ENCODE results near the gene CTAGE9.

Gene CTAGE9

DNA sequence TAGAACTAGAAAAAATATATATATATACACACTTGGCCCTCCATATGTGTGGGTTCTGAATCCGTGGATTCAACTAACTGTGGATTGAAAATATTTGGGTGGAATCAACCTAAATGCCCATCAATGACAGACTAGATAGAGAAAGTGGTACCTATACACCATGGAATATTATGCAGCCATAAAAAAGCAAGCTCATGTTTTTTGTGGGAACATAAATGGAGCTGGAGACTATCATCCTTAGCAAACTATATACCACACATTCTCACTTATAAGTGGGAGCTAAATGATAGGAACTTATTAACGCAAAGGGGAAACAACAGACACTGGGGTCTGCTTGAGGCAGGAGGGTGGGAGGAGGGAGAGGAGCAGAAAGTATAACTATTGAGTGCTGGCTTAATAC lies 37.6 kb downstream of the CTAGE9 start (continued):
- TF ChIP-seq TCF4 (CRISPR knock-in tag; IDR thresholded peaks at IDR 0.05; ENCODE audit: borderline replicate concordance), result no peak
- no peak for TF ChIP-seq GLIS3 (CRISPR knock-in tag; IDR thresholded peaks at IDR 0.05)
- TF ChIP-seq PPARA (CRISPR knock-in tag; IDR thresholded peaks at IDR 0.05; ENCODE audit: borderline replicate concordance), result no peak
- no peak for TF ChIP-seq RARB (CRISPR knock-in tag; IDR thresholded peaks at IDR 0.05)
- TF ChIP-seq CSDC2 (CRISPR knock-in tag; IDR thresholded peaks at IDR 0.05), result no peak

DNA sequence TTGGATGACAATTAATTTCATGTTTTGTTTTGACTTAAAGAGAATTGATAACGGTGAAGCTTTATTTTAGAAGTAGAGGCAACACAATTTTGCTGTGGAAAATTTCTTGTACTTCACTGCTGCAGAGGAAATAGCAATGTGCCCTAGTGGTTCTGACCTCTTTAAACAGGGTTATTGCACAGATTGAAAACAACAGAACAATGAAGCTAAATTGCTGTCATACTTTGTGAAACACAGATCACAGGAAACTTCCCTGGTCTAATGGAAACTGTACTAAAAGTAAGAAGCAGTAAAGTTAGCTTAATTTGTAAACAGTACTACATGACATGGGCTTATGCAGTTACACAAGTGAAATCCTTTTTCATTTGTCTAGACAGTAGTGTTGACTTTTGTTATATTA lies 40.9 kb downstream of the CTAGE9 start:
- TF ChIP-seq OSR1 (CRISPR knock-in tag; IDR thresholded peaks at IDR 0.05), result no peak
- no peak for TF ChIP-seq ARNTL (CRISPR knock-in tag; IDR thresholded peaks at IDR 0.05; ENCODE audit: borderline replicate concordance, low read depth)
- TF ChIP-seq, protein P1, sequence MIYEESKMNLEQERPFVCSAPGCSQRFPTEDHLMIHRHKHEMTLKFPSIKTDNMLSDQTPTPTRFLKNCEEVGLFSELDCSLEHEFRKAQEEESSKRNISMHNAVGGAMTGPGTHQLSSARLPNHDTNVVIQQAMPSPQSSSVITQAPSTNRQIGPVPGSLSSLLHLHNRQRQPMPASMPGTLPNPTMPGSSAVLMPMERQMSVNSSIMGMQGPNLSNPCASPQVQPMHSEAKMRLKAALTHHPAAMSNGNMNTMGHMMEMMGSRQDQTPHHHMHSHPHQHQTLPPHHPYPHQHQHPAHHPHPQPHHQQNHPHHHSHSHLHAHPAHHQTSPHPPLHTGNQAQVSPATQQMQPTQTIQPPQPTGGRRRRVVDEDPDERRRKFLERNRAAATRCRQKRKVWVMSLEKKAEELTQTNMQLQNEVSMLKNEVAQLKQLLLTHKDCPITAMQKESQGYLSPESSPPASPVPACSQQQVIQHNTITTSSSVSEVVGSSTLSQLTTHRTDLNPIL (CRISPR knock-in tag; IDR thresholded peaks at IDR 0.05; ENCODE audit: low read depth), result no peak
- TF ChIP-seq TOX (CRISPR knock-in tag; IDR thresholded peaks at IDR 0.05; ENCODE audit: borderline replicate concordance), result no peak
- no peak for TF ChIP-seq ZFP3 (CRISPR knock-in tag; IDR thresholded peaks at IDR 0.05)
- TF ChIP-seq ESRRG (CRISPR knock-in tag; IDR thresholded peaks at IDR 0.05), result no peak
- TF ChIP-seq RARB (CRISPR knock-in tag; IDR thresholded peaks at IDR 0.05), result no peak
- TF ChIP-seq, protein P2, sequence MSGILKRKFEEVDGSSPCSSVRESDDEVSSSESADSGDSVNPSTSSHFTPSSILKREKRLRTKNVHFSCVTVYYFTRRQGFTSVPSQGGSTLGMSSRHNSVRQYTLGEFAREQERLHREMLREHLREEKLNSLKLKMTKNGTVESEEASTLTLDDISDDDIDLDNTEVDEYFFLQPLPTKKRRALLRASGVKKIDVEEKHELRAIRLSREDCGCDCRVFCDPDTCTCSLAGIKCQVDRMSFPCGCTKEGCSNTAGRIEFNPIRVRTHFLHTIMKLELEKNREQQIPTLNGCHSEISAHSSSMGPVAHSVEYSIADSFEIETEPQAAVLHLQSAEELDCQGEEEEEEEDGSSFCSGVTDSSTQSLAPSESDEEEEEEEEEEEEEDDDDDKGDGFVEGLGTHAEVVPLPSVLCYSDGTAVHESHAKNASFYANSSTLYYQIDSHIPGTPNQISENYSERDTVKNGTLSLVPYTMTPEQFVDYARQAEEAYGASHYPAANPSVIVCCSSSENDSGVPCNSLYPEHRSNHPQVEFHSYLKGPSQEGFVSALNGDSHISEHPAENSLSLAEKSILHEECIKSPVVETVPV (CRISPR knock-in tag; IDR thresholded peaks at IDR 0.05), result no peak
- TF ChIP-seq ZNF8 (CRISPR knock-in tag; IDR thresholded peaks at IDR 0.05), result no peak
- TF ChIP-seq, protein P3, sequence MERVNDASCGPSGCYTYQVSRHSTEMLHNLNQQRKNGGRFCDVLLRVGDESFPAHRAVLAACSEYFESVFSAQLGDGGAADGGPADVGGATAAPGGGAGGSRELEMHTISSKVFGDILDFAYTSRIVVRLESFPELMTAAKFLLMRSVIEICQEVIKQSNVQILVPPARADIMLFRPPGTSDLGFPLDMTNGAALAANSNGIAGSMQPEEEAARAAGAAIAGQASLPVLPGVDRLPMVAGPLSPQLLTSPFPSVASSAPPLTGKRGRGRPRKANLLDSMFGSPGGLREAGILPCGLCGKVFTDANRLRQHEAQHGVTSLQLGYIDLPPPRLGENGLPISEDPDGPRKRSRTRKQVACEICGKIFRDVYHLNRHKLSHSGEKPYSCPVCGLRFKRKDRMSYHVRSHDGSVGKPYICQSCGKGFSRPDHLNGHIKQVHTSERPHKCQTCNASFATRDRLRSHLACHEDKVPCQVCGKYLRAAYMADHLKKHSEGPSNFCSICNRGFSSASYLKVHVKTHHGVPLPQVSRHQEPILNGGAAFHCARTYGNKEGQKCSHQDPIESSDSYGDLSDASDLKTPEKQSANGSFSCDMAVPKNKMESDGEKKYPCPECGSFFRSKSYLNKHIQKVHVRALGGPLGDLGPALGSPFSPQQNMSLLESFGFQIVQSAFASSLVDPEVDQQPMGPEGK (CRISPR knock-in tag; IDR thresholded peaks at IDR 0.05; ENCODE audit: borderline replicate concordance), result no peak
- TF ChIP-seq, protein P4, sequence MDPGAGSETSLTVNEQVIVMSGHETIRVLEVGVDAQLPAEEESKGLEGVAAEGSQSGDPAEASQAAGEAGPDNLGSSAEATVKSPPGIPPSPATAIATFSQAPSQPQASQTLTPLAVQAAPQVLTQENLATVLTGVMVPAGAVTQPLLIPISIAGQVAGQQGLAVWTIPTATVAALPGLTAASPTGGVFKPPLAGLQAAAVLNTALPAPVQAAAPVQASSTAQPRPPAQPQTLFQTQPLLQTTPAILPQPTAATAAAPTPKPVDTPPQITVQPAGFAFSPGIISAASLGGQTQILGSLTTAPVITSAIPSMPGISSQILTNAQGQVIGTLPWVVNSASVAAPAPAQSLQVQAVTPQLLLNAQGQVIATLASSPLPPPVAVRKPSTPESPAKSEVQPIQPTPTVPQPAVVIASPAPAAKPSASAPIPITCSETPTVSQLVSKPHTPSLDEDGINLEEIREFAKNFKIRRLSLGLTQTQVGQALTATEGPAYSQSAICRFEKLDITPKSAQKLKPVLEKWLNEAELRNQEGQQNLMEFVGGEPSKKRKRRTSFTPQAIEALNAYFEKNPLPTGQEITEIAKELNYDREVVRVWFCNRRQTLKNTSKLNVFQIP (CRISPR knock-in tag; IDR thresholded peaks at IDR 0.05; ENCODE audit: borderline replicate concordance, low read depth), result no peak
- TF ChIP-seq GLIS3 (CRISPR knock-in tag; IDR thresholded peaks at IDR 0.05), result no peak
- no peak for TF ChIP-seq CSDC2 (CRISPR knock-in tag; IDR thresholded peaks at IDR 0.05)
- TF ChIP-seq ZNF70 (CRISPR knock-in tag; IDR thresholded peaks at IDR 0.05), result no peak
- no peak for TF ChIP-seq BACH2 (CRISPR knock-in tag; IDR thresholded peaks at IDR 0.05; ENCODE audit: borderline replicate concordance)
- no peak for TF ChIP-seq TCF4 (CRISPR knock-in tag; IDR thresholded peaks at IDR 0.05; ENCODE audit: borderline replicate concordance)
- TF ChIP-seq SNAI2 (CRISPR knock-in tag; IDR thresholded peaks at IDR 0.05), result no peak
- no peak for ATAC-seq

DNA sequence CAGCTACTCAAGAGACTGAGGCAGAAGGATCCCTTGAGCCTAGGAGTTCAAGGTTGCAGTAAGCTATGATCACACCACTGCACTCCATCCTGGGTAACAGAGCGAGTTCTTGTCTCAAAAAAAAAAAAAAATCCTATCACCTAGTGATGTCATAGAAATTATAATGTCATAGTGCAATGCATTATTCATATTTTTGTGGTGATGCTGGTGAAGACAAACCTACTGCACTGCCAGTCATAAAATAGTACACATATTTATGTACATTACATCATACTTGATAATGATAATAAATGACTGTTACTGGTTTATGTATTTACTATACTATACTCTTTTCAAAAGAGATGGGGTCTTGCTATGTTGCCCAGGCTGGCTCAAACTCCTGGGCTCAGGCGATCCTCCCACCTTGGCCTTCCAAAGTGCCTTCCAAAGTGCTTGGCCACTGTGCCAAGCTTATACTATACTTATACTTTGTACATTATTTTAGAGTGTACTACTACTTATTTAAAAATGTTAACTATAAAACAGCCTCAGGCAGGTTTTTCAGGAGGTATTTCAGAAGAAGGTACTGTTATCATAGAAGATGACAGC lies 47.1 kb downstream of the CTAGE9 start:
- TF ChIP-seq ISL1 (CRISPR knock-in tag; IDR thresholded peaks at IDR 0.05), result no peak
- ATAC-seq, result no peak

DNA sequence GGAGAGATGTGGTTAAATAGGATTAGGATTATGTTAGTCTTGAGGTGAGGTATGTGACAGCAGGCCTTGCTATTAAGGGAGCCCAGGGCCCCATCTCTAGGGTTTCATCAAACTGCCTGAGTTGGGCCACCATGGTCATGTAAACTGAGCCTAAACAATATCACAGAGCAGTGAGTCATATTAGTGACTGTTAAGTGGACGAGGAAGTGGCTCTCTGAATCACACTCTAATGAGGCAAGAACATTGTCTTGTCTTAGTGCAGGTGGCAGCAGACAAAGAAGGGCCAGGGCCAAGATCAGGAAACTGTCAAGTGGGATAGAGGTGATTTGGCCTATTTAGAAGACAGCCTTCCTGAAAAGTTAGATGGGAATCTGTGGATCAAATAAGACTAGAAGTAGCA lies 50.6 kb downstream of the CTAGE9 start:
- no peak for ATAC-seq
- TF ChIP-seq BACH2 (CRISPR knock-in tag; IDR thresholded peaks at IDR 0.05; ENCODE audit: borderline replicate concordance), result no peak
- no peak for TF ChIP-seq ZFP3 (CRISPR knock-in tag; IDR thresholded peaks at IDR 0.05)
- no peak for TF ChIP-seq ZFP30 (CRISPR knock-in tag; IDR thresholded peaks at IDR 0.05)
- TF ChIP-seq, protein P3 (CRISPR knock-in tag; IDR thresholded peaks at IDR 0.05; ENCODE audit: borderline replicate concordance), result no peak
- TF ChIP-seq ARNTL (CRISPR knock-in tag; IDR thresholded peaks at IDR 0.05; ENCODE audit: borderline replicate concordance, low read depth), result no peak
- no peak for TF ChIP-seq CSDC2 (CRISPR knock-in tag; IDR thresholded peaks at IDR 0.05)
- no peak for TF ChIP-seq PPARA (CRISPR knock-in tag; IDR thresholded peaks at IDR 0.05; ENCODE audit: borderline replicate concordance)
- TF ChIP-seq, protein P1 (CRISPR knock-in tag; IDR thresholded peaks at IDR 0.05; ENCODE audit: low read depth), result no peak
- no peak for TF ChIP-seq ZNF8 (CRISPR knock-in tag; IDR thresholded peaks at IDR 0.05)
- TF ChIP-seq, protein P2 (CRISPR knock-in tag; IDR thresholded peaks at IDR 0.05), result no peak
- TF ChIP-seq, protein P4 (CRISPR knock-in tag; IDR thresholded peaks at IDR 0.05; ENCODE audit: borderline replicate concordance, low read depth), result no peak
- no peak for TF ChIP-seq ZNF565 (CRISPR knock-in tag; conservative IDR thresholded peaks at IDR 0.05; ENCODE audit: low read depth)
- TF ChIP-seq SNAI2 (CRISPR knock-in tag; IDR thresholded peaks at IDR 0.05), result no peak
- no peak for TF ChIP-seq ZC3H10 (CRISPR knock-in tag; IDR thresholded peaks at IDR 0.05)
- no peak for TF ChIP-seq OSR1 (CRISPR knock-in tag; IDR thresholded peaks at IDR 0.05)
- no peak for TF ChIP-seq TCF4 (CRISPR knock-in tag; IDR thresholded peaks at IDR 0.05; ENCODE audit: borderline replicate concordance)
